Urinary bladder (tissue), 4 donors: ENCODE data around the gene ST6GALNAC6. TPM values are rescaled to one million over a fixed set of nuclear protein-coding genes. Genes with fewer than 3 reads are reported as not detected.

Experiments
- DNase-seq: peaks from one replicate; pipeline ENCODE4 v3.0.0-alpha.2; 2015; ENCODE audit errors: extremely low spot score
- H3K27ac ChIP-seq: one replicate; pipeline ENCODE4 v1.5.1; 2013; ENCODE audit warnings: low read depth, mild to moderate bottlenecking, moderate library complexity
- H3K36me3 ChIP-seq: one replicate; pipeline ENCODE4 v1.6.1; 2013; ENCODE audit warnings: mild to moderate bottlenecking, moderate library complexity; ENCODE audit not compliant: insufficient read depth
- H3K4me1 ChIP-seq: one replicate; pipeline ENCODE4 v1.6.1; 2013; ENCODE audit warnings: mild to moderate bottlenecking, moderate library complexity; ENCODE audit not compliant: insufficient read depth
- H3K4me3 ChIP-seq: one replicate; pipeline ENCODE4 v1.5.1; 2013; ENCODE audit warnings: low read depth, low read length
- WGBS: extraction: QIAGEN DNeasy Blood & Tissue Kit; methylation state at CpG from one replicate; pipeline ENCODE4 v1.1.7; 2013; 5-methylcytosine and 5-hydroxymethylcytosine counted together
- polyA plus RNA-seq: library from polyadenylated mRNA; stranded (reverse); fragments of 200-250 nt; gene quantifications from one replicate; pipeline ENCODE4 v1.2.3, GENCODE V29; 2013
- total RNA-seq: library from RNA; depleted of rRNA; stranded (reverse); fragments of >200 nt; gene quantifications from one replicate; pipeline ENCODE4 v1.2.3, GENCODE V29; 2014
- donor health status: healthy with polysubstance abuse.
- donor health status: healthy.

Gene ST6GALNAC6
- total and polyA plus RNA-seq, 2 donors = 17.7 to 105 TPM

DNA sequence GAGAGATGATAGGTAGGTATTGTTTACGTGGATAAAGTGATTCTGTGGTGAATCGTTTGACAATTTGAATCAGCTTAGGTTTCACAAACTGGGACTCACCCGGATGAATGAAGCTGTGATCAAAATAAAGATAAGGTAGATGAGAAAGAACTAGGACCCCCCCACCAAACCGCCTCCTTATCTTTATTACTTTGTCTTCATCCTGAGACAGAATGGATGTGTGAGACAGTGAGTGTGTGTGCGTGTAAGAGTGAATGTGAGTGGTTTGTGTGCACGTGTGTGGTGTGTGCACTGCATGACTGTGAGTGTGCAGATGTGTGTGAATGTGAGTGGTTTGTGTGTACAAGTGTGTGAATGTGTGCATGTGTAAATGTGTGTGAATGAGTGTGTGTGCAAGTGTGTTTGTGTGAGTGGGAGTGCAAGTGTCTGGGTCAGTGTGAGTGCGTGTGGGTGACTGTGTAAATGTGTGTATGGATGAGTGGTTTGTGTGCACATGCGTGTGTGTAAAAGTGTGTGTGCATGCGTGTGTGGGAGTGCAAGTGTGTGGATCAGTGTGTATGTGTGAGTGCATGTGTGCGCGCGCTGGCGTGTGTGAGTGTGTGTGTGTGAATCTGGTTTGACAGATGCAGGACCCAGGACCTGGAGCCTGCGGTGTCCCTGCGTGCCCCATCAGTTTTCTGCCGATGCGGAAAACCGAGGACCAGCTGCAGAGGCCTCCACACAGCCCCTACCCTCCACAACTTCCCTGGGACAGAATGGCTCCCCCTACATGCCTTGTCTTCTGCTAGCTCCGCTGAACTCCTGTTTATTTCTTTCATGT lies 33.5 kb downstream of the ST6GALNAC6 start:
- 71% methylated on average over 19 of the region's 19 CpGs for WGBS
- no peak for DNase-seq
- H3K4me3 ChIP-seq = no peak overlapping the region

DNA sequence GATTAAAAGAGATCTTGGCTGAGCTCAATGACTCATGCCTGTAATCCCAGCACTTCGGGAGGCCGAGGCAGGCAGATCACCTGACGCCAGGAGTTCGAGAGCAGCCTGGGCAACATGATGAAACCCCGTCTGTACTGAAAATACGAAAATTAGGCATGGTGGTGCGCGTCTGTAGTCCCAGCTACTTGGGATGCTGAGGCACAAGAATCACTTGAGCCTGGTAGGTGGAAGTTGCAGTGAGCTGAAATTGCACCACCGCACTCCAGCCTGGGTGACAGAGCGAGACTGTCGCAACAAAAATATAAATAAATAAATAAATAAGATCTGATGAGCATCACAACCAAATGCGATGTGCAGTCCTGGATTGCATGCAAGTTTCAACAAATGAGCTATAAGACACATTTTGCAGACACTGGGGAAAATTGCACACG lies 36.2 kb downstream of the ST6GALNAC6 start:
- Histone ChIP-seq H3K27ac (no peak overlapping the region), H3K36me3 (no peaks in the 10 kb centered on the region), H3K4me3 (no peak overlapping the region), H3K4me1 (no peaks in the 10 kb centered on the region)
- 78% methylated on average over 13 of the region's 13 CpGs for WGBS
- no peak for DNase-seq

More for the DNA sequence above, 33.5 kb downstream of the ST6GALNAC6 start:
- Histone ChIP-seq H3K27ac (no peak overlapping the region), H3K4me1 (no peaks in the 10 kb centered on the region), H3K36me3 (no peaks in the 10 kb centered on the region)

DNA sequence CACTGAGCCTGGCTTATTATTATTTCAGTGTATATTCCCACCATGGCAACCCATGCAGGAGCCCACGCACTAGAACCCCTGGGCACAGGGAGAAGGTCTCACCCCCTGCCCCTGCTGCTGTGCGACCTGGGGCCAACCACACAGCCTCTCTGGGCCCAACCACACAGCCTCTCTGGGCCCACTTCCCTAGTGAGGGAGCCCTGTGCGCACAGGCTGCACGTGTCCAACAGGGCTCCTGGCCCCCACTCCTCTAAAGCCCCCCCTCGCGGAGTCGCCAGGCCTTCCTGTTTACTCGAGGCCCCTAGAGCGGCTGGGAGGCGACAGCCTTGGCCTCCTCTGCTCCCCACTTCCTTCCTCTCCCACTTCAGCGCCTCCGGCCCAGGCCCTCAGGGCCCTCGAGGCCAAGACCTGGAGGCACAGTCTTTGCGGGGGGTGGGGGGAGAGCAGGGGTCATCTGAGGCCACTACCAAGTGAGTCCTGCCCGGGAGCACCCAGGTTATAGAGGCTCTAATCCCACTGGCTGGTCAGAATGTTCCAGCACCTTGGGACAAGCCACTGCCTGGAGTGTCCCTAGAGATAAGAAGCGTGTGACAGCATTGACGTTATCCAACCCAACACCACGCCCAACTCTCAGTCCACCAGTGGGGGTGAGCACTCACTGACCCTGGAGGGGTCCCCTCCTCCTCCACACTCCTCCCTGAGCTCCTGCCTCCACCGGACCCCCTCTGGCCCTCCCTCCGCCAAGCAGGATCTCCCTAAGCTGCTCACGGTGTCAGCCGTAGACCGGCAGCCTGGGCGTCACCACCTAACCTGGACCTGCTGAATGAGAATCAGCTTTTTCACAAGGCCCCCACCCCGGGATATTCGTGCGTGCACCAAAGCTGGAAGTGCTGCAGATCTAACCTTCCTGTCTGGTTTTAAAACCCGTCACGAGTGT lies 37.1 kb downstream of the ST6GALNAC6 start:
- no peaks in the 10 kb centered on the region for H3K4me1 ChIP-seq
- no peak for DNase-seq
- no peak overlapping the region for H3K4me3 ChIP-seq
- 48% methylated on average over 29 of the region's 29 CpGs for WGBS
- no peaks in the 10 kb centered on the region for H3K36me3 ChIP-seq
- H3K27ac ChIP-seq = peak overlapping the region; percentile 75

DNA sequence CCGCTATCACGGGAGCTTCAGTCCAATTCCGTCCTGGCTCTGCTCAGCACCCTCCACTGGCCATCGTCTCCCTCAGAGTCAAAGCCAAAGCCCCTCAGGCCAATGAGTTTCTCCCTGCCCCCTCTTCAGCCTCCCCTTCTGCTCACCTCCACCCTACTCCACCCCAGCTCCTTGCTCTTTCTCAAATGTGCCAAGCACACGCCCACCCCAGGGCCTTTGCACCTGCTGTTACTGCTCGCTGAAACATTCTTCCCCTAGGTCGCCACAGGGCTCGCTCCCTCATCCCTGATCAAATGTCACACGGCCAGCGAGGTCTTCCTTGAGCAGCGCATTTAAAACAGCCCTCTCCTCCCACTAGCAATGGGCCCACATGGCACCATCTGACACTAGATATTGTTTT lies 38.6 kb downstream of the ST6GALNAC6 start:
- WGBS = 96% methylated on average over 11 of the region's 11 CpGs
- no peak overlapping the region for H3K4me3 ChIP-seq
- no peak overlapping the region for H3K27ac ChIP-seq
- no peaks in the 10 kb centered on the region for H3K4me1 ChIP-seq
- no peak for DNase-seq
- H3K36me3 ChIP-seq = no peaks in the 10 kb centered on the region

DNA sequence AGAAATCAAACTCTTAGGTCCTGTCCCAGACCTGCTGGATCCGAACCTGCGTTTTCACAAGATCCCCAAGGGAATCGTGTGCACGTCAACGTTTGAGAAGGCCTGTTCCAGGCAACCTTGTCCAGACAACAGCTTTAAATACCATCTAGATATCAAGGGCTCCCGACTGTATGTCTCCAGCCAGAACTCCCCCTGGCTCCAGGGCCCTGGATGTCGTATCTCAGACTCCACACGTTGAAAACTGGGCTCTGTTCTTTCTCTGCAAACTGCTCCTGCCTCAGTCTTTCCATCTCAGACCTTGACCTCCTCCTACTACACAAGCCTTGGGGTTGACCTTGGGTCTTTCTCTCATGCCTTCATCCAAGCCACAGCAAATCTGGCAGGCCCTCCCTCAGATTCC lies 39.1 kb downstream of the ST6GALNAC6 start:
- no peak overlapping the region for H3K27ac ChIP-seq
- no peak overlapping the region for H3K4me3 ChIP-seq
- no peak for DNase-seq
- H3K36me3 ChIP-seq = no peaks in the 10 kb centered on the region
- no peaks in the 10 kb centered on the region for H3K4me1 ChIP-seq
- 57% methylated on average over 8 of the region's 8 CpGs for WGBS

DNA sequence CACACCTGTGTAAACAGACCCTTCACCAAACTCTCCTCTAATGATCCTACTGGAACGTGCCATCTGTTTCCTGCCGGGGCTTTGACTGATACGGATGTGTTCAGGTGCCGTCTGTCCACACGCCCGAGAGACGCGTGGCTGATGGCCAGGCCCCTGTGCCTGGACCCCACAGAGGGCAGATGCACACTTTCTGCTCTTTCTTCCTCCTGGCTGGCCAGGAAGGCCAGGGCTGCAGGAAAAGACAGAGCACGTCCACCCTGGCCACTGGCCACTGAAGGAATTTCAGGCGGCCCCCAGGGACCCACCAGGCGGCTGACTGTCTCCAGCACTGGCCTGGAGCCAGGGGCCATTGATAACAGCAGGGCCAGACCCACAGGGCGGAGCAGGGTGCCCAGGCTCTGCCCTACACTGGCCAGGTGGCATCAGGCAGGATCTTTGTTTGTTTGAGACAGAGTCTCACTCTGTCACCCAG lies 41.3 kb downstream of the ST6GALNAC6 start:
- 44% methylated on average over 12 of the region's 12 CpGs for WGBS
- no peak for DNase-seq
- no peak overlapping the region for H3K4me3 ChIP-seq
- no peaks in the 10 kb centered on the region for H3K4me1 ChIP-seq
- no peak overlapping the region for H3K27ac ChIP-seq
- H3K36me3 ChIP-seq = no peaks in the 10 kb centered on the region

DNA sequence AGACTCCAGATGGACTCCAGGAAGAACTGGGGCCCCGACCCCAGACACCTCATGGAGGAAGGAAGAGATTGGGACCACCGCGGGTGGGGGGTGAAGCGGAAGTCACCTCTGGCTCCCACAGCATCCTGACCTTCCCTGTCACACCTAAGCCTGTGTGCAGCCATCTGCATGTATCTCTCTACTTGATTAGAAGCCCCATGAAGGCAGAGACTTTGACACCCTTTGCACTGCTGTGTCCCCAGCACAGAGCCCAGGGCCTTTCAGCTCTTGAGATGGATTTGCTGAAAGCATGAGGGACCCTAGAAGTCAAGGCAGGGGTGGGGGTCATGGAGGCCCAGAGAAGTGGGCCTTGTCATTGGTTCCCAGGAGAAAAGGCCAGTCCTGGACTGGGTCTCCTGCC lies 42.1 kb downstream of the ST6GALNAC6 start:
- DNase-seq = no peak
- no peaks in the 10 kb centered on the region for H3K4me1 ChIP-seq
- no peaks in the 10 kb centered on the region for H3K36me3 ChIP-seq
- no peak overlapping the region for H3K27ac ChIP-seq
- 67% methylated on average over 4 of the region's 4 CpGs for WGBS
- H3K4me3 ChIP-seq = no peak overlapping the region

DNA sequence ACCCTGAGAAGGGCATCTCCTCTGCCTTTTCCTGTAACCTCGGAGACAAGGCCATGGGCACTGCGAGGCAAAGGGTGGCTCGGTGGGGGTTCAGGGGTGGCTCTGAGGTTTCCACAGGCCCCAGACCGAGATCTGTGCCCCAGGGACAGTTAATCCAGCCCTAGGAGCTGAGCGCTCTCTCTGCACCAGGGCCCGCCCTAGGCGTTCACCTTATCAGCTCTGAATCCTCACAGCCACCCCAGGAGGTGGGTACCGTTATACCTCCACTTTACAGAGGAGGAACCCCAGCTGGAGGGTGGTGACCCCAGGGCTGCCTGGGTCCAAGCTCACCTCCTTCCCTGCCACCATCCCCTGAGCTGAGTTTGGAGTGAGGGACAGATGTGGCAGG lies 42.7 kb downstream of the ST6GALNAC6 start:
- DNase-seq = no peak
- Histone ChIP-seq H3K4me1 (no peaks in the 10 kb centered on the region), H3K36me3 (no peaks in the 10 kb centered on the region), H3K4me3 (no peak overlapping the region), H3K27ac (no peak overlapping the region)
- WGBS = 89% methylated on average over 8 of the region's 8 CpGs

DNA sequence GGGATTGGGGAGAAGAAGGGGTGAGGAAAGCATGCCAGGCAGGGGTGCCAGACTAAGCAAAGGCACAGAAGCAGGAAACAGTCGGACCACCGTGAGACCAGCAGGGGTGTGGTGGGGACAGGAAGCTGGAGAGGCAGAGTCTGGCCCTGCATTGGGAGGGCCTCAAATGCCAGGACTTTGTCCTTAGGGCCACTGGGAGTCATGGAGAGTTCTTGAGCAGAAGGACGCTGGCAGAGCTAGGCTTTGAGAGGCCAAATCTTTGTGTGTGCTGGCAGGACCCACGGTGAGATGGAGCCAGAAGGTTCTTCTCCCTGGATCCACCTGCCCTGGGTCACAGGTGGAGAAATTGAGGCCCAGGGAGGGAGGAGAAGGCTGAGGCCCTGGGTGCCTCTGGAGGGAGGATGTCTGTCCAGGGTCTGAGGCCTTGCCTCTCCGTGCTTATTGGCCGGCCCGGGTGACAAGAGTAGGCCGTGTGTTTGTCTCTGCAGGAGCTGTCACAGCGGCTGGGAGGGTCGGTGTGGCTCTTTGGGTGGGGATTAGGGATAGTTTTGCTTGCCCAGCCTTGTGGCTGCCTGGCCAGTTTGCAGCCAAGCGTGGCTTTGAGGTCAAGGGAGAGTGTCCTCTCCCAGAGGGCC lies 43.2 kb downstream of the ST6GALNAC6 start:
- H3K4me1 ChIP-seq = no peaks in the 10 kb centered on the region
- H3K27ac ChIP-seq = no peak overlapping the region
- 76% methylated on average over 11 of the region's 11 CpGs for WGBS
- no peak overlapping the region for H3K4me3 ChIP-seq
- DNase-seq = no peak
- no peaks in the 10 kb centered on the region for H3K36me3 ChIP-seq

DNA sequence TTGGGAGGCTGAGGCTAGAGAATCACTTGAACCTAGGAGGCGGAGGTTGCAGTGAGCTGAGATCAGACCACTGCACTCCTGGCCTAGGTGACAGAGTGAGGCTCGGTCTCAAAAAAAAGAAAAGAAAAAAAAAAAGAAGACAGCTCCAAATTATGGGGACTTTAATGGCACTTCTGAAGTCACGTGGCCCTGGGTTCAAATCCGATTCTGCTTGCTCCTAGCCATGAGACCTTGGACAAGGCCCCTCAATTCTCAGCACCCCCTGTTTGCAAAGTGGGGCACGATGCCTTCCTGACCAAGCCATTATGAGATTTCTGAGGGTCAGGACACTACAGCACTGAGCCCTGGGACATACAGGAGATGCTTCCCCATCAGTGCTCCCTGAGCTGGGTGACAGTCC lies 43.9 kb downstream of the ST6GALNAC6 start:
- Histone ChIP-seq H3K4me1 (no peaks in the 10 kb centered on the region), H3K36me3 (no peaks in the 10 kb centered on the region), H3K4me3 (no peak overlapping the region), H3K27ac (no peak overlapping the region)
- 95% methylated on average over 5 of the region's 5 CpGs for WGBS
- DNase-seq = no peak

DNA sequence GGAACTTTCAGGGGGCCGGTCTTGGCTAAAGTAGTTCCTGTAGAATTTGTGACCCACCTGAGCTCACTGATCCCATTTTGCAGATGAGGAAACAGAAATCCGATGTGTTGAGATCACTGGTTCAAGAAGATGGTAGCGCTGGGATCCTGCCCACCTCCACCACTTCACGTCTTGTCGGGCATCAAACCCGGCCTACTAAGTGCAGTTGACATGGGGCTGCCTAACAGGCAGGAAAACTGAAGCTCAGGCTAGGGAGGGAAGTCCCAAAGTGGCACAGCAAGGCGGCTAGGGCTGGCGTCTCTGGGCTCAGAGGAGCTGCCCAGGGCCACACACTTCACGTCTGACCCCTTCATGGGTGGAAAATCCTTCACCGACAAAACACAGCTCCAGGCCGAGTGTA lies 44.4 kb downstream of the ST6GALNAC6 start:
- Histone ChIP-seq H3K27ac (peak overlapping the region; percentile 42), H3K4me3 (peak overlapping the region; percentile 57), H3K36me3 (no peaks in the 10 kb centered on the region), H3K4me1 (no peaks in the 10 kb centered on the region)
- DNase-seq = no peak
- WGBS = 68% methylated on average over 11 of the region's 11 CpGs

DNA sequence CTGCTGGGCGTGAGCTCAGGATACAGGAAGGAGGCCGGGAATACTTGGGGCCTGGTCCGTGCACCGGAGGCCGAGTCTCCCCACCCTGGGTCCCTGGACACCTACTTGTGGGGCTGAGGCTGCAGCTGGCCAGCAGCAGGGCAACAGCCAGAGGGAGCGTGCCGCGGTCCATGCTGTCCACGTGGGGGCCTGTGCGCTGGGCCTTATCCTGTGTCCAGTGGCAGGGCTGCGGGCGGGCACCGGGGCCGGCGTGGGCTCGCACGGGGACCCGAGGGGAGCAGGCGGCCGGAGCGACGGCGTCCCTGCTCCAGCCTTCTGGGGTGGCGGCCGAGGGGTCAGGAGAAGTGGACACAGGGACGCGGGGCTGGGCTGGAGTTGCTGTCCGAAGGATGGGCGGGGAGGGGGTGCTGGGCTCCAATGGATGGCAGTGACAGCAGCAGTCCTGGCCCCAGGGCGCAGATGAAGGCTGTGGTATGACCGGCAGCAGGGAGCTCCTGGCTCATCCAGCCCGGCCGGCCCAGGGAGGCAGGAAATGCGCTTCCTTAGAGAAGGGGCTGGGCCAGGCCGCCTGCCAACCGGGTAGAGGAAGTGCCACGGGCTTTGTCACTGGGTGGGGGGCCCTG lies 45.1 kb downstream of the ST6GALNAC6 start, which contains the start of gene ENG:
TSS of gene ENG (minus strand) at position 475 of the 623 bp plus-strand sequence. CDS start at position 172, 303 bp downstream.
- 16% methylated on average over 37 of the region's 37 CpGs for WGBS
- Histone ChIP-seq H3K4me3 (peak within 1 kb of the TSS; percentile 57), H3K4me1 (no peaks in the 10 kb centered on the region), H3K36me3 (no peaks in the 10 kb centered on the region), H3K27ac (peak within 1 kb of the TSS; percentile 88)
- no peak for DNase-seq
